Mammary epithelial cell (primary cell): ENCODE results near the gene TMEFF2.

Source experiments
- EZH2 ChIP-seq: IDR thresholded peaks from 2 replicates; pipeline ENCODE4 v1.6.1; 2012; ENCODE audit warnings: low read length, inconsistent platforms, borderline replicate concordance
- TF ChIP-seq, protein P1 (sequence below), 2 donors: IDR thresholded peaks in 1 of 2; conservative IDR thresholded peaks in 1 of 2; 2 replicates each; pipeline ENCODE4 v1.5.1; 2011 to 2012; ENCODE audit warnings: inconsistent platforms in 2 of 2, low read length in 2 of 2, mild to moderate bottlenecking in 2 of 2, control low read depth in 1 of 2, low read depth in 1 of 2; ENCODE audit not compliant: insufficient read depth in 1 of 2; ENCODE audit errors: extremely low read depth in 1 of 2

- TF ChIP-seq, protein P1, sequence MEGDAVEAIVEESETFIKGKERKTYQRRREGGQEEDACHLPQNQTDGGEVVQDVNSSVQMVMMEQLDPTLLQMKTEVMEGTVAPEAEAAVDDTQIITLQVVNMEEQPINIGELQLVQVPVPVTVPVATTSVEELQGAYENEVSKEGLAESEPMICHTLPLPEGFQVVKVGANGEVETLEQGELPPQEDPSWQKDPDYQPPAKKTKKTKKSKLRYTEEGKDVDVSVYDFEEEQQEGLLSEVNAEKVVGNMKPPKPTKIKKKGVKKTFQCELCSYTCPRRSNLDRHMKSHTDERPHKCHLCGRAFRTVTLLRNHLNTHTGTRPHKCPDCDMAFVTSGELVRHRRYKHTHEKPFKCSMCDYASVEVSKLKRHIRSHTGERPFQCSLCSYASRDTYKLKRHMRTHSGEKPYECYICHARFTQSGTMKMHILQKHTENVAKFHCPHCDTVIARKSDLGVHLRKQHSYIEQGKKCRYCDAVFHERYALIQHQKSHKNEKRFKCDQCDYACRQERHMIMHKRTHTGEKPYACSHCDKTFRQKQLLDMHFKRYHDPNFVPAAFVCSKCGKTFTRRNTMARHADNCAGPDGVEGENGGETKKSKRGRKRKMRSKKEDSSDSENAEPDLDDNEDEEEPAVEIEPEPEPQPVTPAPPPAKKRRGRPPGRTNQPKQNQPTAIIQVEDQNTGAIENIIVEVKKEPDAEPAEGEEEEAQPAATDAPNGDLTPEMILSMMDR (conservative IDR thresholded peaks at IDR 0.05 in 1 of 2, IDR thresholded peaks at IDR 0.05 in 1 of 2; ENCODE audit: extremely low read depth in 1 of 2, insufficient read depth in 1 of 2, low read depth in 1 of 2, low read length in 2 of 2) = no peak
- no peak for TF ChIP-seq EZH2
Observed at GRCh38 chr2:192137451-192137850, 57.3 kb downstream of the TMEFF2 start.
